NCI-H82 treated with DMSO at 0.1 percent for 48 hours (cell line): ENCODE measurements around the gene STARD10.

Source experiments
- DNase-seq: peaks from one replicate; lab custom pipeline; 2025; ENCODE audit not compliant: unreplicated experiment; lab: John Stamatoyannopoulos, UW

STARD10 gene

DNA sequence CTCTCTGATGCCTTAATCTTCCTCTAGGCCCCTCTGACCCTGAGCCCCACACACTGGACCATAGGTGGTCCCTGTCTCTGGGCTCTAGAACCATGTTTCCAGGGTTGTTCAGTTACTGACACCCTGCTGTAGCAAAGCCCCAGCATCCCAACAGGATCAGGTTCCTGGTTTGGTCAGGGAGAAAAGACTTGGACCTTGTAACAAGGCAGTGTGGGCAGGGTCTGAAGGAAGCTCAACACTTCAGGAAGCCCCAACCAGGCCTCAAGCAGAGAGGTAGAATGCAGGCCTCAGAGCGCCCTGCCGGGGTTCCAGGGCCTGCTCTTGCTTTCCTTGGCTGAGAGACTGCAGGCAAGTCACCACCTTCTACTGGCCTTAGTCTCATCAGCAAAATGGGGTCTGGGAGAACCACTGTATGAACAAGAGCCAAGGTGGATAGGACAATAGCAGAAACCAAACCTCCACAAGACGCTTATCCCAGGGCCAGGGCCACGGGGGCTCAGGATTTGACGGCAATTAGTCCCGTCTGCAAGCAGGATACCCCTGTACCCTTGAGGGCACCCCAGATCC is 46.5 kb downstream of the STARD10 start:
- no peak for DNase-seq

DNA sequence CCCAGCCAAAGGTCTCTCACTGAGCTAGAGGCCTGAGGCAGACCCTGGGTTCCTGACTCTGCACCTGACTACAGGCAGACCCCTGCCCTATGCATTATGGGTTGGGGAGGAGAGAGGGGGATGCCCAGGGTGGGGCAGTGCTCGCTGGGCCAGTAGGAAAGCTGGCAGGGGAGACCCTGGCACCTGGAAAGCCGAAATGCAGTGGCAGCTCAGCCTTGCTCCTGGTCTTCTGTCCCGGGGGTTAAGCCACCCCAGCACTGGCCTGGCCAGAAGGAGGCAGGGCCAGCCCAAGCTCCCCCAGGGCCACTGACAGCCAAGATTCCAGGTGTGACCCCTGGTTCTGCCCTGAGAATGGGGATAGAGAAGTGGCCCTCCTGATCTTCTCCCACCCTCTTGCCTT is 47.0 kb downstream of the STARD10 start:
- no peak for DNase-seq

DNA sequence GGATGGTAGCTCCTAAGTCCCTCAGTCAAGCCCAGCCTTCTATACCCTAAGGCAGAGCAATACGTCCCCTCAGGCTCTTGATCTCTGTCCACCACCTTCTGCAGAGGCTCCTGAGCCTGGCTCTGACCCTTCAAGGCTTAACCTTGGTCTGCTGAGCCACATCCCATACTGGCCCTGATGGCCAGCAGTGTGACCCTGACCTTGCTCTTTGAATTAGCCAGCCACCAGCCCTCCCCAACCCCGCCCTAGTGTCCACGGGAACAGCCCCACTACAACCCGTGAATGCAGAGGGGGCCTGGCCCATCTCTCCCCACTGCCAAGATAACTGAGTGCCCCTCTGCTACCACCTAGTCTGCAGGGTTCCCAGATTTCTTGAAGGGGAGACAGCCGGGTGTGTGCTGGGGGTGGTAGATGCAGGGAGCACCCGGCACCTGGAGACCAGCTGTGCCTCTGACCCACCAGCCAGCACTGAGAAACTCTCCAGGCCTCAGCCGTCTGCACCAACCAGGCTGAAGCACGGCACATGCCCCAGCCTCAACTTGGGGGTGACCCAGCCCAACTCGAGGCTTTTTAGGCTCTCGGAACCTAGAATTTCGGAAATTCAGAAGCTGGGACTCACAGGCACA is 47.8 kb downstream of the STARD10 start:
- DNase-seq = no peak

DNA sequence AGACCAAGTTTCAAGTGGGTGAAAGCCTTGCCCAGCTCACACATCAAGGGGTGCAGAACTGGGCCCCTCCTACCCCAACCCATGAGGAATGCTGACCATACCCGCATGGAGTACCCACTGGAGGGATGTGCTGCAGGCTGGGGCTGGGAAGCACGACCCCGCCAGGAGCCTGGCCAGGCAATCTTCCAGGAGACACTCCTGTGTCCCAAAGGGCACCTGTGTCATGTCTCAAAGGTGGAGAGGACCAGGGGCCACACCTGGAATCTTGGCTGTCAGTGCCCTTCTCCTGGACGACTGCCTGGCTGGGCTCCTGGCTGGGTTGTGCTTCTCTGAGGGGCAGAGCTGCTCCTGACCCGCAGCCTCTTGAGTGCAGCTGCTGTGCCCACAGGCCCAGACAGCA is 48.3 kb downstream of the STARD10 start:
- no peak for DNase-seq

DNA sequence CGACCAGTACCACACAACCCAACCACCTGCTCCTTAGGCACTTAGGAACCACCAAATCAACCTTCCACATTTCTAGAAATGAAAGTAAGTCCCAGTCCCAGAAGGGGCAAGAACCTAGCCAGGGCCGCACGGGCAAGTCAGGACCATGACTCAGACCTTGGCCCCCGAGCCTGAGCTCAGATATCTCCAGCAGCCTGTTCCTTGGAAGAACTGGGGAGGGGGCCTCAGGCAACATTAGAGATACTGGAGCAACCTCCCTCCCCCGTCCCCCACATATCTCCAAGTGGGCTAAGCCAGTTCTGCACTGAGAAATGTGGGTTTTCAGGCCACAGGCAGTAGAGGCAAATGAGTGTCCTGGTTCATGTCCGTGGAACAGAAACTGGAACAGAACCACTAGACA is 49.4 kb downstream of the STARD10 start:
- no peak for DNase-seq

DNA sequence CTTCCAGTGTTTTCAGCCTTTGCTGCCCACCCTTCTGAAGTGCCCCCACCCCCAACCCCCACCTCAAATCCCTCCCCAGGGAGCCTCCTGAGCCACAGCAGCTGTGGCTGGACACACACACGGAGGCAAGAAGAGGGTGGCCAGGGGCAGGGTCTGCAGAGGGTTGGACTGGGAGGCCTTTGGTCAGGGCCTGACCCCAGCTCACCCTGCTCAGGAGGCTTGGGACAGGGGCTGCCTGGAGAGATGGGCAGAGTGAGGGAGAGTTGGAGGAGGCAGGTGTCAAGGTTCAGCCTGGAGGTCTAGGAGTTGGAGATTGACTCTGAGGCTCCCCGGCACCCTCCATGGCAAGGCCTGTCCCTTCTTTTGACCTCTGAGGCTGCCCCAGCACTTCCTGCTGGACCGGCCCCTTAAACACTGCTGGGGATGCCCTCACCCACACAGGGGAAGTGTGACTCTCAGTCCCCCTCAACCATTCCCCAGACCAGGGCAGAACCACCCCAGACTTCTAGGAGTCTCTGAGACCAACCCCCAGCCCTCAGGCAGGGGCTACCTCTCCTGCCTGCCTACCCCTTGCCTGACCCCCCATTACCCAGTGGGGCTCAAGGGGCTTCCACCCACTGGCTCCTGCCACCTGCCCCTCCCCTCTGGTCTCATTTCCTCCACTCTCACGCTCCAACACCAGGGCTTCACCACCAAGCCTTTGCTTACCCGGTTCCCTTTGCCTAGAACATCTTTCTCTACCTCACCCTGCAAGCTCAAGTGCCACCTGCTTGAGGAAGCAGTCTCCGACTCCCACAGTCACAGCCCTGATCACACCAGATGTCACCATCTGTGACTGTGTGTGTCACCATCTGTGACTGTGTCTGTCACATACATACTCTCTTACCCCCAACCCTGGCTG is 50.3 kb downstream of the STARD10 start:
- DNase-seq = peak; percentile 74

DNA sequence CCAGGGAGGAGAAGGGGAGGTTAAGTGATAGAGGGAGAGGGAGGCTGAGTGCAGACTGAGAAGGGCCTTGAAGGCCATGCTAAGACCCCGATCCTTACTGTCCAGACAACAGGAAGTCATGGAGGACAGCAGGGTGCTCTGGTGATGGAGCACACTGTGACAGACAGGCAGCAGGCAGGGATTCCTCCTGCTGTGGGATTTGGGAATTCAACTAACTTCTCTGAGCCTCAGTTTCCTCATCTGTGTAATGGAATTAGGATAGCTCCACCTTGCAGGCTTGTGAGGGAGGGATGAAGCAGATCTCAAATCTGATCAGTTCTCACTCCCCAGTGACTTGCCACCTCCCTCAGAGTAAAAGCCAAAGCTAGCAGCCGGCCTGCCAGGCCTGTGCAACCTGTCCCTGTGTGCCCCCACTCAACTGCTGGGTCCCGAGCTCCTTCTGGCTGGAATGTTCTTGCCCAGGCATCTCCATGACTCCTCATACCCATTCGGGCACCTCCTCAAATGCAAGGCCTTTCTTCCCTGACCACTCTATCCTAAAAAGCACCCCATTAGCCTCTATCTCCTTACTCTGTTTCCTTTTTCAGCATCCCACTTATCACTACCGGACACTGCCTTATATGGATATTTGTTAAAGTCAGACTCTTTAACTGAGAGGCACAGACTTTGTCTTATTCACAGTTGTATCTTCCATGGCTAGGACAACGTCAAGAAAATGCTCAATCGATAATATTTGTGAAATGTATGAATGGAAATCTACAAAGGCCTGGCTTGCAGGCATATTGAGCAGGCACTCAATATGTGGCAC is 51.1 kb downstream of the STARD10 start:
- DNase-seq = no peak

DNA sequence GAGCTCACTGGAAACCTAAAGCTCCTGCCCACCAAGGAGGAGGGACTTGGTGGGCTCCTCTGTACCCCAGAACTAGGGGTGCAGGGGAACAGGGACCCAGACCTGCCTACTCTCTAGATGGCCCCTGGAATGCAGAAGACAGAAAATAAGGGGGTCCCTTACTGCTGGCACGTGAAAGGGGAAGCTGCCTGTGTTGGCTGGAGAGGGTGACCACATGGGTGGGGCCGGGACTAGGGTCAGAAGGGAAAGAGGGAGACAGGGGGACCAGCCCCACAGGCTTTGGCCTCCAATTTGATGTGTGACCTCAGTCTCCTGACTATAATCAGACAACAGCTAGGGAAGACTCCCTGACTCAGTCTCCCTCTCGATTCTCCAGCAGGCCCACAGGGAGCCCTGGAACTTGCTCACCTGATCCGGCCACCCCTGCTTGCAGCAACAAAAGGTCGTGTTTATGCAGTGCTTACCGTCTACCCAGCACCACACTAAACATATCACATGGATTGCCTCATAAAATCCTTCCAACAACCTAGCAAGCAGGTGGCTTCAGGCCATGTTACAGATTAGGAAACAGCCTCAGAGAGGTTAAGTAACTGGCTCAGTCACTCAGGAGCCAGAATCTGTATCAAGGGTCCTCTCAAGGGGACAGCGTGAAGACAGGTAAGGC is 51.9 kb downstream of the STARD10 start:
- DNase-seq = no peak

DNA sequence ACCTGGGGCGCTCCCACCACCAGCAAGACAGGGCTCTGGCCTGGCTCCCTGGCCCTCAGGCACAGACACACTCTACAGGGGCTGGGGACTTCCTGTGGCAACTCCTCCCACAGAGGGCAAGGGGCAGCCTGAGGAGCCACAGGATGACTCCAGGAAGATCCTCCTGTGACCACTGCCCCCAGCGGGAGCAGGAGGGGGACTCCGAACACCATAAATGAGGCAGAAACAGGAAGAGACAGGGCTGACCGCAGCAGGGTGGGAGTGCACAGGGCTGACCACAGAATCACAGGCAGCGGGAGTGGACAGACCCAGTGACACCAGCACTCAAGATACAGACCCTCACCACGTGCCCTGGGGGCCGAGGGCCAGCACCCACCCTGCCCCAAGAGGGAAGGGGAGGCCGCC is 52.4 kb downstream of the STARD10 start:
- DNase-seq = no peak

DNA sequence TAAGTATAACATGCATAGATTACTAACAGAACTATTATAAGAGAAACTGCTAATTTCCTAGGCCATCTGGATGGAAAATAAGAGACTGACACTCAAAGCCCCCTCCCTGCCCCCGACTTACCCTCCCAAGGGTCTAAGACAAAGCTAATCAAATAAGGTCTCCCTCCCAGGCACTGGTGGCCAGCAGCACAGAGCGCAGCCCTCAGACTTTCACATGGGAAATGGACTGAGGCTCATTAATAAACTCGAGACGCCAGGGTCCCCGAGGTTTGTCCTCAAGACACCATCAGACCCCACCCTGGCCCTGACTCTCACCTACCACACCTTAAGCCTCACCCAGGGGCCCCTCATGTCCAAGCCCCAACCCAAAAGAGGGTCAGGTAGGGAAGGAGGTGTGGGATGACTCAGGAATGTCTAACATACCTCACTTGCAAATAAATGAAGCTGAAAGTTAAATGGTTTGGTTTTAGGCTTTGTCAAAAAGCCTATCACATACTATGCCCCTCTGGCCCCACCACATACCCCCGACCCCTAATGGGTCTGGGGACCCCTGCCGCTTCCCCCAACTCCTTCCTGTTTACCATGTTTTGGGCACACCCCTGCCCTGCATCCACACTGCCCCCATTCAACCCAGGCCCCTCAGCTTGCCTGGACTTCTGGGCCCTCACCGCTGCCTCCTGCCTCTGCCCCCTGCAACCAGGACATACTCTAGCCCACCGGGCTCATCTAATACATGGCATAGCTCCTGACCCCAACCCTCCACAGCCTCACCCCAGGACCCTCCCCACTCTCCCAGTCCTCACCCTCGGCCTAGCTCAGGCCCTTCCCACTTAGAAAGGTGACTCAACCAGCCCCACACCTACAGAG is 53.1 kb downstream of the STARD10 start:
- DNase-seq = no peak

DNA sequence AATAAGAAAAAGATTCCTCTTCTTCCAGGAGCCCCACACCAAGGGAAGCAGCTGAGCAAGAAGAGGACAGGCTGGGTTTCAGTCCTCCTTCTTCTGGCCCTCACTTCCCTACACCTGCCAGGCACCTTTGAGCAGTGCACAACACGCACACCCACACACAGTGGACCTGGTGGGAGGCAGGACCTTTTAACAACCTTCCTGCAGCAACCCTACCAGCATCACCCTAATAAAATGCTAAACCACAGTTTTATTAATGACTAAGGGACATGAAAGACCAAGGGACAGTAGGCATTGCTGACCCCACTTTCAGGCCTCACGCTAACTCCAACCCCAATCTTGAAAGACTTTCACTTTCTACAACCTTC is 53.8 kb downstream of the STARD10 start:
- no peak for DNase-seq

DNA sequence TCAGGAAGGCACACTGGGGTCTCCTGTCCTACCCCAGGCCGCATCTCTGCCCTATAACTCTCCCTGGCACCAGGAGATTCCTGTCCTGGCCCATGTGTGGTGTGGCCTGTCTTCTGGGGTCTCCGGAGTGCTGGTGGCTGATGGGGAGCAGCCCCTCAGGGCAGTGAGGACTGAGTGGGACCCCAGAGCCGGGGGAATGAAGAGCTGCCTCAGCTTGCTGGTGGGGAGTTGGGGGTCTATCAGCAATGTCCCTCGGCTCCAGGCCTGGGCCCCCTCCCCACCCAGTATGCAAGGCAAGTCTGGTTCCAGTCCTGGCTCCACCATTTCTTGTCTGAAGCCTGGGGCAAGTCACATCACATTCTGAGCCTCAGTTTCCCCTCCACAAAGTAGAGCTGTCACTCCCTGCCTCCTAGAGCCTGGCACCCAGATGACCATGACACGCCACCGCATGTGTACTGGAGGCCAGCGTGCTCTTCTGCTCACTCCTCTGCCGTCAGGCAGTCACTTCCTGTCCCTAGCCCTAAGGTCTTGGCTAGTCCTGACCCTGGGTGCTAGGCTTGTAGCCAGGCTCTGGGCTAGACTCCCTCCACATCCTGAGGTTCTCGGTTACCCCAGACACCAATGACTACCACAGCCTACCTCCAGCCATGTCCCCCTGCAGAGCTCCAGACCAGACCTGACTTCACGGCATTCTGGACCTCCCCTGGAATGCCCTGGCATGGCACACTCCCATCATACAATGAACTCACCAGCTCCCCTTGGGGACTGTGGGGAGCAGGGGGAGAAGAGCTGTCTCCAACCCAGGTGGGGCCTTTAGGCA is 54.4 kb downstream of the STARD10 start:
- DNase-seq = no peak

DNA sequence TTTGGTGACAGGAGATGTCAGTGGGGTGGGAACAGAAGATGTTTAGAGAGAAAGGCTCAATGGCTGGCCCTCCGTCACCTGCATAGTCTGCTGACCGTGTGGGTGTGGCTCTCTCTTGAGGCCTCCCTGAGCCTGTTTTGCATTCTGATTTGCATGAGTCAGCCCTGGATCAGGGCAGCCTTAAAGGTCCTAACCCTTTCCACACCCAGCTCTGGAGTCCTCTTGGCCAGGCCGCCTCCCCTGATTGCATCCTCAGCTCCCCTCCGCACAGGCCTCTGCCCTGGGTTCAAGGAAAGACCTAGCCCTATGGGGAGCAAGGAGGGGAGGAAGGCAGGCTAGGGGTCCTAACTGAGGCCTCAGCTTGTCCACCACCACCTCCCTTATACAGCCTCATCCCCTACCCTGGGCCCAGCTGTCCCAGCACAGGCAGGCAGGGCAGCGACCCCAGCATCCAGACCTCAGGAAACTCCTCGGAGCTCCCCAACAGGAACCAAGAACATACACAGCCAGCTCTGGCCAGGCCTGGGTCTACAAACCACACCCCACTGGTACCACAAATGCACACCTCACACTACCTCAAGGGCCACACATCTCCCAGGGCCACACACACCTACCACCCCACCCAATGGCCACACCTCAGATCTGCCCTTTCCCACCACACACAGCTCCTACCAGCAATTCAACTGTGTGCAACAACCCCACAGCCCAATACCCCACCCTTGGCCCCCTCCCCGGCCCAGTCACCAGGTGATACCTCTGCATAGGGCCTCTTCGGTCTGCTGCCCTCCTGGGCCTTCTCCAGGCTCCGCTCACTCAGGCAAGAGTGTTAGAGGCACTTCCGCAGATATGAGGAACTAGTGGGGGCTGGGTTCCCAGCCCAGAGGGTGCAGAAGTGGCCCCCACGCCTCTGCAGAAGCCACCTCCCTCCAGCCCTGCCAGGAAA is 55.4 kb downstream of the STARD10 start:
- no peak for DNase-seq

DNA sequence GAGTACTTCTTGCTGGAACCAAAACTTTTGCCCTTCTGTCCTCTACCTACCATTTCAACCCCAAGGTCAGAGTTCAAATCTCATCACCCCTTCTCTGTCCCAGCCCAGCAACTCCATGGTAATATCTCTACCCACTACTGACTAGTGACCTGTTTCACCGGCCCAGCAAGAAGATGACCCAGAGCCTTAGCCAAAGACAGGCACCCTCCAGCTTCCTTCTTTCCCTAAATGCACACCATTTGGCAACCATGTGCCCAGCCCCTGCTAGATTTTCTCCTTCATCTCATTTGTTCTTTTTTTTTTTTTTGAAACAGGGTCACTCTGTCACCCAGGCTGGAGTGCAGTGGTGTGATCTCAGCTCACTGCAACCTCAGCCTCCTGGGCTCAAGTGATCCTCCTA is 56.5 kb downstream of the STARD10 start:
- no peak for DNase-seq

DNA sequence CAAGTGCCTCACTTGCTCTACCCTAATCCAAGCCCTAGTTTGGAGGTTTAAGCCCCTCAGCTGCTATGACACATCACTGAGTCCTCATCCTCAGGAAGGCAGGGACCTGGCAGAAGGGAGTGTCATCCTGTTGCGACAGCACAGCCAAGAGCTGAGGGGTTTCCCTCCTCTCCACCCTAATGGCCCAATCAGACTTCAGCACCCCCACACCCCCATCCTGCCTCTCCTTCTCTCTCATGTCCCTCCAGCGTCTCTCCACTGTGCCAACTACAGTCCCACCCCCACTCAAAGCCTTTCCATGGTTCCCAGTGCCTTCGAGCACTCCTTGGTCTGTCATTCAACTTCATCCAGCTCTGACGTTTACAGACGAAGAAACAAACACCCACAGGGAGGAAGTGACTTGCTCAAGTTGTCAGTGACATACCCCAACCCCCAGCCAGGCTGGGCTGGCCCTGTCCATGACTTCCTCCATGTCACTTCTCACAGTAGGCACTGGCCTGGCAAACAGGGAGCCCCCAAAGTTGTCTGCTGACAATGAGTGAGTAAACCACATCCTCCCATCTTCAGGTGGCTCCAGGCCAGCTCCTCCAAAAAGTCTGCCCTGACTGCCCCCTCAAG is 57.3 kb downstream of the STARD10 start:
- no peak for DNase-seq

DNA sequence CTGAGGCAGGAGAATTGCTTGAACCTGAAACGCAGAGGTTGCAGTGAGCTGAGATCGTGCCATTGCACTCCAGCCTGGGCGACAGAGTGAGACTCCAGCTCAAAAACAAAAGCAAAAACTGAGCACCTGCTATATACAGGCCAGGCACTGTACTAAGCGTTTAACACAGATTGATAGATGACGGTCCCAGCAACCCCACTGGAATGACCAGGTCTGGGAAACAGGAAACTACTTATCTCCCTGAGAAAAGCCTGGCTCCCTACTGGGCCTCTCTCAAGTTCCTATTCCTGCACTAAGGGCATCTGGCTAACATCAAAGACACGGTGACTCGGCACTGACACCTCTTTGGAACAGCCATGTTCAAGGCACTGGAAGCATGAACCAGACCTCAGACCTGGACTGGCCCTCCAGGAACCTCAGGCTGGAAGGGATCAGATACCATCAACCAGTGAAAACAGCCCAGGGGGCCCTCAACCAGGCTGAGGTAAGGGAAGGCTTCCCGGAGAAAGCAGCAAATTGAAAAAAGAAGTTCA is 58.3 kb downstream of the STARD10 start:
- no peak for DNase-seq

DNA sequence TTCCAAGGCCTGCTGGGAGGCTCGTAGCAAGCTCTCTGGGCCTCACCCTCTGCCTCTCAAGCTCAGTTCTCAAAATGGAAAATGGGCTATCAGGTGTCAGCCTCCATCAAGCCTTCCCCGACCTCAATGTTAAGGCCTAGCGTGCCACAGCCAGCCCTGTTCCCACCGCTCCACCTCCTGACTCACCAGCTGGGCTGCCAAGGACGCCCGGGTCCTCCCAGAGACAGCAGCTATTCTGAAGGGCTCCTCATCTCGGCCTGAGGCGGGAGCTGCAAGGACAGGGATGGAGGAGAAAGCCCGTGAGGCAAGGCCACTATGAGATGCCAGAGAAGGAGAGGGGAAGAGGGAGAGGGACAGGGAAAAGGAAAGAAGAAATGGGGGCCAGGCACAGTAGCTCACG is 61.5 kb downstream of the STARD10 start:
- no peak for DNase-seq
